GM12801 (cell line): ENCODE measurements around the gene NAPA.

Source experiments
- TF ChIP-seq, protein P1 (sequence below): IDR thresholded peaks from one replicate; pipeline ENCODE4 v1.5.1; 2011; ENCODE audit warnings: control low read depth; ENCODE audit not compliant: insufficient read length; ENCODE audit errors: extremely low read depth

Gene NAPA

DNA sequence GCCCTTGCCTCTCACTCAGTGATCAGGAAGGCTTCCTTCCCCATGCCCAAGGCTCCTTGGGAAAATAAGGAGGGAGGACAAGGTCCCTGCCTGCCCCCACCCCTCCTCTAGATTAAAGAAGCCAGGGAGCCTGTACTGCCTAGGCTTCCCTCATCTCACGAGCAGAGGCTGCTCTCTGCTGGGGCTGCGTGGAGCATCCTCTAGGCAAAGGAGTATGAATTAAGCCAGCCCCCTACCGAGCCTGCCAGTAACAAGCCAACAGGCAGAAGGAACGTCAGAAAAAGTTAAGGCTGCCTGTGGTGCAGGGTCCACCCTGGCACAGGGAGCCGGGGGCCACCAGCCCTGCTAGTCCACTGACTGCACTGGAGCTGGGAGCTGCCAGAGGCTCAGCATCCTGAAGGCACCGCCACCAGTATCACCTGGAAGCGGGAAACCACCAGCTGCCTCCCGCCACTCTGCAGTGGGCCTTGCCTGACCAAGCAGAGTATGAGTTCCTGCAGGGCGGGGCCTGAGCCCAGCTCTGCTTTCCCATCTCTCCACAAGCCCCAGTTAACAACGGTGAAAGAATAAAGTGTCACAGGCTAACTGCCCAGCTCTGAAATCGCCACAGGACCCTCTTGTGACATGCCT is 6.8 kb downstream of the NAPA start:
- TF ChIP-seq, protein P1, sequence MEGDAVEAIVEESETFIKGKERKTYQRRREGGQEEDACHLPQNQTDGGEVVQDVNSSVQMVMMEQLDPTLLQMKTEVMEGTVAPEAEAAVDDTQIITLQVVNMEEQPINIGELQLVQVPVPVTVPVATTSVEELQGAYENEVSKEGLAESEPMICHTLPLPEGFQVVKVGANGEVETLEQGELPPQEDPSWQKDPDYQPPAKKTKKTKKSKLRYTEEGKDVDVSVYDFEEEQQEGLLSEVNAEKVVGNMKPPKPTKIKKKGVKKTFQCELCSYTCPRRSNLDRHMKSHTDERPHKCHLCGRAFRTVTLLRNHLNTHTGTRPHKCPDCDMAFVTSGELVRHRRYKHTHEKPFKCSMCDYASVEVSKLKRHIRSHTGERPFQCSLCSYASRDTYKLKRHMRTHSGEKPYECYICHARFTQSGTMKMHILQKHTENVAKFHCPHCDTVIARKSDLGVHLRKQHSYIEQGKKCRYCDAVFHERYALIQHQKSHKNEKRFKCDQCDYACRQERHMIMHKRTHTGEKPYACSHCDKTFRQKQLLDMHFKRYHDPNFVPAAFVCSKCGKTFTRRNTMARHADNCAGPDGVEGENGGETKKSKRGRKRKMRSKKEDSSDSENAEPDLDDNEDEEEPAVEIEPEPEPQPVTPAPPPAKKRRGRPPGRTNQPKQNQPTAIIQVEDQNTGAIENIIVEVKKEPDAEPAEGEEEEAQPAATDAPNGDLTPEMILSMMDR = no peak

DNA sequence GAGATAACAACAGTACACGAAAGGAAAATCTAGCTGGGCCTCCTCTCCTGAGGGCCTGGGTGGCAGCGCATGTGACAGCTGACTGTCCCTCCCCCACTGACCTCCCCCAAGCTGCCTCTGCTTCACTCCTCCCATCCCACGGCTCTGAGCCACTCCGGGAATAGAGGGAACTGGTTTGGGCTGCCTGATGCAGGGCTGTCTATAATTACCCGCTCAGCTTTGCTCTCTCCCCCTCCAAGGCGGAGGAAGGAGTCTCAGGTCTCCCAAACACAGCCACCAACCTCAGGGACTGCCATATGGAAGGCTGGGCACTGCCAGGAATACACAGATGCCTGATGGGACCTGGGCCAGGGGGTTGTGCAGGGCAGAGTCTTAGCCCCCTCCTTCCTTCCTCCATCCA is 7.9 kb downstream of the NAPA start:
- TF ChIP-seq, protein P1 = no peak

DNA sequence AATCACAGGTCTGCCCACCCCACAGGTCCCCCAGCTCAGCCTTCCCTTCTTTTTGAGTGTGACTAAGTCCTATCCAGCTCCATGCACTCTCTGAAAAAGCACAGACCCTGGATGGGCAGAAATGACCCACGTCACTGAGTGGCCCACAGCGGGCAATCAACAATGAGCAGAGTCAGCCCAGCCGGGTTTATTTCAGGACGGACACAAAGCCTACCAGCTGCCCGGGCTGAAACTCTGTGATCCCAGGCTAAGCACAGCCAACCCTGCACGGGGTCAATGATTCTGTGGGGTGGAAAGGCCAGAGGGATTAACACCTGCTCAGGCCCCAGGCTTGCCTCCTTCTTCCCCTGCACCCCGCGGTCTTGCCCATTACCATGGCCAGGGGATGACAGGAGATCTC is 8.4 kb downstream of the NAPA start:
- TF ChIP-seq, protein P1 = no peak

DNA sequence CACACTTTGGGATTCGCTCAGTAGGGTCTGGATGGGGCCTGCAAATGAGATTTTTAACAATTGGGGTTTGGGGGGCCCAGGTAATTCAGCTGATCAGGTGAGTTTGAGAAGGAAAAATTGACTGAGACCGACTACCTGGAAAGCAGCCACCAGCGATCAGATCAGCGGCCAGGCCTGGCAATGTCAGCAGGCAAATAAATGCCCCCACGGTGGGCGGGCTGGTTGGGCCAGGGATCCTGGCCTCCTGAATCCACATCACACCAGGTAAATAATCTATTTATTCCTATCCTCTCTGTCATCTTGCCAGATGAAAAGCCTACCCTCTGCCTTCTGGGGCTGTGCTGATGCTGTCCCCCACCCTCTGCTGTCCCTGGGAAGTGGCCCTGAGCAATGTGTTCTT is 9.4 kb downstream of the NAPA start:
- TF ChIP-seq, protein P1 = no peak

DNA sequence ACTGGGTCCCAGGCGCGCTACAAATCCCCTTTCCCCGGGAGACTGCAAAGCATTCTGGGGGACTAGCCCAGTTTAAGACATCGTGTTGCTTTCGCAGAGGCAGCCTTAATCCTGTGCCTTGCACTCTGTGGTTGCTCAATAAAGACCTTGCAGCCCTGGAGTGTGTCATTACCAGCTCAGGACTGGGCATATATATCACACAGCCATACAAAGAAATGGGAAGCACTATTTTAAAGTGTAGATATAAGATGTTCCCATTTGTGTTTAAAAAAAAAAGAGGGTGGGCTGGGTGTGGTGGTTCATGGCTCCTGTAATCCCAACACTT is 11.1 kb downstream of the NAPA start:
- TF ChIP-seq, protein P1 = no peak

DNA sequence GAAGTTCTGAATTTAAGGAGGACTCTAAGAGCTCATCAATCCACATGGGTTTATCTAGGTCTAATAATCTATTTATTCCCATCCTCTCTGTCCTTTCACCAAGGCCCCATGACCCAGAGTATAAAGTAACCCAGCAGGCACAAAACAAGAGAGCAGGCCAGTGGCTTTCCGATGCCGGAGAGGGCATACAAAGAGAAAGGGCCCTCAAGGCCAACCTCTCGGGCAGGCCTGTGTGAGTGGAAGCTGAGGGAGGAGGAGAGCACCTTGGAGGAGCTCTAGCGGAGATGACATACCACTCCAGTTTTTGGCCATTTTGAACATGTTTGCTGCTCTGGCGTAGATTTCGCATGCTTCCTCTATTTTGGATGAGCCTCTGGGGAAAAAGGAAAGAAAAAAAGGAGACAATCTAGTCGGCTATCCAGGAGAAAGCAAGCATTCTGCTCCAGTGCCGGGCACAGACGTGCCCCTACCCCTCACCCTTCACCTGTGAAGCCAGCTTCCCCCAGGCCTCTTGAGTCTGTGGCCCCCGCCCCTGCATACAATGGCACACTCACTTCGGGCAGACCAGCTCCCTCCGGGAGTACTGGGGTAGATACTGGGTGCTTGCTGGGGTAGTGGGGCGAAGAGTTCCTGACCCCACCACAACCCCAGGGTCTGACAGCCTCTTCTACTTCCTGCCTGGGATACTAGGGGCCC is 11.6 kb downstream of the NAPA start:
- TF ChIP-seq, protein P1 = no peak

DNA sequence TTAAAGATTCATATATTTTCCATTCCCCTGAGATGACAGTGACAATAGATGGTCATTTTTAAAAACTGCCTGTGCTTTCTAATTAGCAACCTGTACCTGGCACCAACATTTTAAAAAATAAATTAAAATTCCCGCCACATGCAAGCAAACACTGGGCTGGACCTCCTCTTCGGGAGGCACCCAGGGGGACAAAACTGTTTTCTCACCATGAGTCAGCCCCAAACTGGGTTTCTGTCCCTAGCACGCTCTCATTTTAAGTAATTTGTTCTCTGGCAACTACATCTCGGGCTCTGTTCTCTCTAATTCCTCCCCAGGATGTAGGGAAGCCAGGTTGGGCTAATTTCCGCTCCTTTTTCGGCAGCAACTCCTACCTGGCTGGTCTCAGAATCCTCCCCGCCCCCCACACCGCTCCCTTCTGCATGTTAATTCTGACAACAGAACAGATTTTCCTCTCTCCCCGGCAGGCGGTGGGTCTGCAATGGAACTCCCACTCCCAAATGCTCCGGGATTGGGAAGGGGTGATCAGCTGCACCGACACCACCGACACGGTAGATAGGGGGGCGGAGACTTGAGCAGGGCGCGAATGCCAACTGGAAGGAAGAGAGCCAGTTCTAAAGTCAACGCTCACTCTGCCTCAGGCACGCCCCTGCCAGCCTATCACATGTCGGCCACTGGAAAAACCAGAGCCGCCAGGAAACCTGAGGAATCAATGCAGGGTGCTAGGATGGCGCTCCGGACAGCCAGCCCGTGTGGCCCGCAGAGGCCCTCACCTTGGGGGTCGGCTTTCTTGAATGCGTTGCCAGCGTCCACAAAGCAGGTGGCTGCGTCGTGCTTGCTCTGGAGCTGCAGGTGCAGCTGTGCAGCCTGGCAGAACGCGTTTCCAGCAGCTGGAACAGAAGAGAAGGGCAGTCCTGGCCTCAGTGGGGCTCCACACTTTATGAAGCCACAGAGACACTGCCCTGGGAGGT is 14.7 kb downstream of the NAPA start:
- TF ChIP-seq, protein P1 = no peak
